LHCN-M2 (cell line): Measurements from ENCODE around the gene OTUD7B. TPM values are rescaled to one million over a fixed set of nuclear protein-coding genes. Genes with fewer than 3 reads are reported as not detected.
A peak's percentile ranks its signal among the peaks of the same experiment; 100 is the strongest.

Source experiments
- DNase-seq: peaks from one replicate; pipeline ENCODE4 v3.0.0-alpha.2; 2012; ENCODE audit warnings: low read depth
- total RNA-seq: library from RNA; depleted of rRNA; stranded (reverse); fragments of >200 nt; gene quantifications from 2 replicates; pipeline ENCODE4 v1.2.3, GENCODE V29; 2014; rRNA removed

The OTUD7B gene
- total RNA-seq, 1 experiment from 2014 or later = 12.0 TPM

- DNase-seq = peak; percentile 69
Measured at GRCh38 chr1:149917571-149918144, 92.9 kb downstream of the OTUD7B start, which contains the start of gene SV2A. TSS of gene SV2A (minus strand) at chr1:149917844. CDS start at chr1:149913840, 4,004 bp downstream.

GRCh38 chr1:149916898-149917252 lies 93.7 kb downstream of the OTUD7B start:
- no peak for DNase-seq

- no peak for DNase-seq
Measured at GRCh38 chr1:149916193-149916897, 94.2 kb downstream of the OTUD7B start.

GRCh38 chr1:149915429-149916192 lies 94.9 kb downstream of the OTUD7B start:
- no peak for DNase-seq

GRCh38 chr1:149914545-149914944 lies 96.0 kb downstream of the OTUD7B start:
- no peak for DNase-seq

GRCh38 chr1:149906570-149907075 lies 103.9 kb downstream of the OTUD7B start:
- DNase-seq = no peak

- no peak for DNase-seq
Measured at GRCh38 chr1:149903836-149904491, 106.6 kb downstream of the OTUD7B start.

GRCh38 chr1:149899460-149900284 lies 110.9 kb downstream of the OTUD7B start, which contains the start of gene BOLA1:
TSS of gene BOLA1 (plus strand) at chr1:149899568. CDS start at chr1:149900060, 492 bp downstream.
- peak; percentile 89 for DNase-seq

GRCh38 chr1:149896575-149896974 lies 114.0 kb downstream of the OTUD7B start:
- no peak for DNase-seq

- peak; percentile 57 for DNase-seq
Measured at GRCh38 chr1:149888999-149889289, 121.6 kb downstream of the OTUD7B start.

- DNase-seq = peak; percentile 88
Measured at GRCh38 chr1:149888247-149888998, 122.1 kb downstream of the OTUD7B start.

Other genes starting within 250 kb of the OTUD7B start
- not detected in 2 replicates for gene FCGR1A, start 228.0 kb downstream of the OTUD7B start, total RNA-seq
- 14.4 and 18.5 TPM in 2 replicates for gene BOLA1, start 111.2 kb downstream of the OTUD7B start, total RNA-seq
- gene SV2A, start 92.9 kb downstream of the OTUD7B start, total RNA-seq = 18.1 and 23.5 TPM in 2 replicates
- gene SF3B4, start 82.9 kb downstream of the OTUD7B start, total RNA-seq = 25.4 and 28.9 TPM in 2 replicates
- 6.0 and 7.6 TPM in 2 replicates for gene MTMR11, start 73.8 kb downstream of the OTUD7B start, total RNA-seq
- 39.8 and 41.4 TPM in 2 replicates for gene VPS45, start 57.0 kb upstream of the OTUD7B start, total RNA-seq
- 107 and 111 TPM in 2 replicates for gene PLEKHO1, start 139.2 kb upstream of the OTUD7B start, total RNA-seq
- gene ANP32E, start 225.4 kb upstream of the OTUD7B start, total RNA-seq = 47.1 and 56.7 TPM in 2 replicates
- gene CA14, start 247.0 kb upstream of the OTUD7B start, total RNA-seq = not detected in 2 replicates